Astrocyte of the spinal cord (primary cell): Measurements from ENCODE around the gene DOK4.

Experiments
- DNase-seq: peaks from one replicate; pipeline ENCODE4 v3.0.0; 2011; ENCODE audit warnings: low read depth, low spot score
- H3K4me3 ChIP-seq: 2 replicates; pipeline ENCODE4 v1.5.1; 2011; ENCODE audit warnings: low read depth, mild to moderate bottlenecking, low read length, moderate library complexity
- CTCF ChIP-seq: IDR thresholded peaks from 2 replicates; pipeline ENCODE4 v1.5.1; 2012; ENCODE audit warnings: low read depth, mild to moderate bottlenecking, low read length, inconsistent platforms
- in situ Hi-C: cut with HindIII; loops from 2 replicates; pipeline ENCODE4 v1.10.0; 2017; ENCODE audit warnings: low sequenced_read_pairs

Gene DOK4

GRCh38 chr16:57493767-57494166 is 7.5 kb upstream of the DOK4 start:
- no peak overlapping the region for H3K4me3 ChIP-seq
- DNase-seq = no peak
- in situ Hi-C loops = no loop called here
- TF ChIP-seq CTCF = no peak

GRCh38 chr16:57489229-57489628 is 2.9 kb upstream of the DOK4 start:
- DNase-seq = no peak
- H3K4me3 ChIP-seq = no peak overlapping the region
- in situ Hi-C loops = no loop called here
- TF ChIP-seq CTCF = no peak

- DNase-seq = no peak
- in situ Hi-C loops = no loop called here
- H3K4me3 ChIP-seq = peak overlapping the region; percentile 64
- TF ChIP-seq CTCF = no peak
These were observed 853 bp upstream of the DOK4 start for GRCh38 chr16:57486858-57487834.

- no peak for TF ChIP-seq CTCF
- DNase-seq = no peak
- in situ Hi-C loops = no loop called here
- H3K4me3 ChIP-seq = peak overlapping the region; percentile 64
These were observed 990 bp downstream of the DOK4 start for GRCh38 chr16:57485091-57485915.

- no peak for TF ChIP-seq CTCF
- in situ Hi-C loops = no loop called here
- H3K4me3 ChIP-seq = no peak overlapping the region
- DNase-seq = no peak
These were observed 1.7 kb downstream of the DOK4 start for GRCh38 chr16:57484515-57485005.

- H3K4me3 ChIP-seq = no peak overlapping the region
- DNase-seq = no peak
- TF ChIP-seq CTCF = no peak
- in situ Hi-C loops = no loop called here
These were observed 2.4 kb downstream of the DOK4 start for GRCh38 chr16:57483725-57484514.
